Right atrium auricular region (tissue), 2 donors: Measurements from ENCODE around the gene APP. TPM values are rescaled to one million over a fixed set of nuclear protein-coding genes. Genes with fewer than 3 reads are reported as not detected.
"Not testable (repeated sequence)": the region's sequence is repeated elsewhere in the genome, so short reads cannot be mapped to it uniquely, and the experiment has no call there.

Experiments used
- DNase-seq: peaks from one replicate; pipeline ENCODE4 v3.0.0-alpha.2; 2019; ENCODE audit warnings: low spot score
- H3K27ac ChIP-seq, 2 donors: fragments of 200-600 bp; sonication (generic); 1 replicate in 1 of 2; 2 replicates in 1 of 2; pipeline ENCODE4 v1.5.1; 2016 to 2019
- H3K27me3 ChIP-seq, 2 donors: fragments of 200-600 bp; sonication (generic); one replicate each; pipeline versions ENCODE4 v1.5.1 to v1.6.0; 2017 to 2019
- H3K36me3 ChIP-seq: fragments of 200-600 bp; sonication (generic); one replicate; pipeline ENCODE4 v1.5.1; 2016
- H3K4me1 ChIP-seq, 2 donors: fragments of 200-600 bp; sonication (generic); one replicate each; pipeline versions ENCODE4 v1.5.1 to v1.6.0; 2017 to 2019
- H3K4me3 ChIP-seq, 2 donors: fragments of 200-600 bp; sonication (generic); 1 replicate in 1 of 2; 2 replicates in 1 of 2; pipeline ENCODE4 v1.5.1; 2017 to 2019; ENCODE audit warnings: mild to moderate bottlenecking in 1 of 2, moderate library complexity in 1 of 2
- H3K9me3 ChIP-seq, 2 donors: fragments of 200-600 bp; sonication (generic); one replicate each; pipeline ENCODE4 v1.5.1; 2019
- total RNA-seq, 2 donors: library from RNA; depleted of rRNA; stranded (reverse); fragments of >200 nt; gene quantifications; one replicate each; pipeline ENCODE4 v1.1.0, GENCODE V29; 2016
- TF ChIP-seq, protein P1 (sequence below), 2 donors: fragments of 200-600 bp; sonication (generic); IDR thresholded peaks; one replicate each; pipeline ENCODE4 v1.5.1; 2019; ENCODE audit warnings: antibody characterized with exemption in 2 of 2

Gene APP
- total RNA-seq, 2 donors from 2014 or later = 326 to 389 TPM

DNA sequence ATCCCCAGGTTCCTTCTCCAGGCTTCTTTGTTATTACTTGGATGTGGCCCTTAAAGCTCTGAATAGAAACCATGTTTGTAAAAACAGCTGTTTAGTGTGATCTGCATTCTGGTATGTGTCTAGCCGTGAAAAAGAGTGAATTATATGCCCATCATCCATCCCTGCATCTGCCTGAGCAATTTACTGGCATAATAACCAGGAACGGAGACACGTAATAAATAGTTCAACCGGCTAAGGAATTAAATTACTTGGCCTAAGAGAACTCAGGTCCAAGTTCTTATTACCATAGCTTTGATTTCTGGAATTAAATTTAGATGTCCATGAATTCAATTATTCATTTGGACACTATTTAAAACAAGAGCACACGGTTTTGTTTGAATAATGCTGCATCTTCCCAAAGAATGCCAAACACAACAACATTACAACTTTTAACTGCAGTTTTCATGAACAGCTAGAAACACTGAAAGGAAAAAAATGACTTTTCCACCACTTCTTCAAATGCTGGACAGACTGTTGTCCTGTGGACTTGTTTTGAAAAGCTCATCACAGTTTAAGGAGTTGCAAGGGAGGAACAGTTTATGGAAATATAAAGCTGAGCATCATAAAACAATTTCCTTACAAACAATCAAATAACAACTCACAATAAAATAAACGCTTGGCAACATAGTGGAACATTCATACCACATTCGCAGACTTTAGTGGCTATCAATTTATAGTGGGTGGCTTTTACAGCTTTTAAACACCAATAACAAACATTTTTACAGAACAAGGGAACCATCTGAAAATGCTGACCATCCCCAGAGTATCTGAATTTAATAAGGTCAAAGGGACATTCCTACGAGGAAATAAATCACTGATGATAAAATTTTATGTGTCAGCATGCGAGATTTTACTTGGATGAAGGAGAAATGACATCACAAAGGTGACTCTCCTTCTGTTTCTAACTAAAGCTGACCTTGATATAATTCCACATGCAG lies 144.7 kb downstream of the APP start:
- peaks cover 12% of the 10 kb centered on the region for H3K36me3 ChIP-seq
- no peaks in the 10 kb centered on the region for H3K9me3 ChIP-seq
- peaks cover 0 to 4% of the 10 kb centered on the region in 2 donors for H3K4me1 ChIP-seq
- H3K27me3 ChIP-seq = no peaks in the 10 kb centered on the region
- H3K27ac ChIP-seq = no peak overlapping the region
- TF ChIP-seq, protein P1, sequence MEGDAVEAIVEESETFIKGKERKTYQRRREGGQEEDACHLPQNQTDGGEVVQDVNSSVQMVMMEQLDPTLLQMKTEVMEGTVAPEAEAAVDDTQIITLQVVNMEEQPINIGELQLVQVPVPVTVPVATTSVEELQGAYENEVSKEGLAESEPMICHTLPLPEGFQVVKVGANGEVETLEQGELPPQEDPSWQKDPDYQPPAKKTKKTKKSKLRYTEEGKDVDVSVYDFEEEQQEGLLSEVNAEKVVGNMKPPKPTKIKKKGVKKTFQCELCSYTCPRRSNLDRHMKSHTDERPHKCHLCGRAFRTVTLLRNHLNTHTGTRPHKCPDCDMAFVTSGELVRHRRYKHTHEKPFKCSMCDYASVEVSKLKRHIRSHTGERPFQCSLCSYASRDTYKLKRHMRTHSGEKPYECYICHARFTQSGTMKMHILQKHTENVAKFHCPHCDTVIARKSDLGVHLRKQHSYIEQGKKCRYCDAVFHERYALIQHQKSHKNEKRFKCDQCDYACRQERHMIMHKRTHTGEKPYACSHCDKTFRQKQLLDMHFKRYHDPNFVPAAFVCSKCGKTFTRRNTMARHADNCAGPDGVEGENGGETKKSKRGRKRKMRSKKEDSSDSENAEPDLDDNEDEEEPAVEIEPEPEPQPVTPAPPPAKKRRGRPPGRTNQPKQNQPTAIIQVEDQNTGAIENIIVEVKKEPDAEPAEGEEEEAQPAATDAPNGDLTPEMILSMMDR (IDR thresholded peaks at IDR 0.05) = no peak
- H3K4me3 ChIP-seq = no peak overlapping the region
- no peak for DNase-seq

DNA sequence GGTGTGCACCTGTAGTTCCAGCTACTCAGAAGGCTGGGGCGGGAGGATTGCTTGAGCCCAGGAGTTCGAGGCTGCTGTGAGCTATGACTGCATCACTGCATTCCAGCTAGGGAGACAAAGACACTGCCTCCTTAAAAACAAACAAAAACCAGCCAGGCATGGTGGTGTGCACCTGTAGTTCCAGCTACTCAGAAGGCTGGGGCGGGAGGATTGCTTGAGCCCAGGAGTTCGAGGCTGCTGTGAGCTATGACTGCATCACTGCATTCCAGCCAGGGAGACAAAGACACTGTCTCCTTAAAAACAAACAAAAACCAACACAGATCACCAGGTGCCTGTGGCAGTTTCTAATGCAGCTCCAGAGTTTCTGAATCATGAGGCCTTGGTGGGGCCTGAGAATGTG lies 147.2 kb downstream of the APP start:
- not testable (repeated sequence) for H3K4me1 ChIP-seq, DNase-seq, H3K4me3 ChIP-seq, H3K9me3 ChIP-seq, H3K27me3 ChIP-seq, H3K27ac ChIP-seq
- H3K36me3 ChIP-seq = peaks cover 17% of the 10 kb centered on the region

DNA sequence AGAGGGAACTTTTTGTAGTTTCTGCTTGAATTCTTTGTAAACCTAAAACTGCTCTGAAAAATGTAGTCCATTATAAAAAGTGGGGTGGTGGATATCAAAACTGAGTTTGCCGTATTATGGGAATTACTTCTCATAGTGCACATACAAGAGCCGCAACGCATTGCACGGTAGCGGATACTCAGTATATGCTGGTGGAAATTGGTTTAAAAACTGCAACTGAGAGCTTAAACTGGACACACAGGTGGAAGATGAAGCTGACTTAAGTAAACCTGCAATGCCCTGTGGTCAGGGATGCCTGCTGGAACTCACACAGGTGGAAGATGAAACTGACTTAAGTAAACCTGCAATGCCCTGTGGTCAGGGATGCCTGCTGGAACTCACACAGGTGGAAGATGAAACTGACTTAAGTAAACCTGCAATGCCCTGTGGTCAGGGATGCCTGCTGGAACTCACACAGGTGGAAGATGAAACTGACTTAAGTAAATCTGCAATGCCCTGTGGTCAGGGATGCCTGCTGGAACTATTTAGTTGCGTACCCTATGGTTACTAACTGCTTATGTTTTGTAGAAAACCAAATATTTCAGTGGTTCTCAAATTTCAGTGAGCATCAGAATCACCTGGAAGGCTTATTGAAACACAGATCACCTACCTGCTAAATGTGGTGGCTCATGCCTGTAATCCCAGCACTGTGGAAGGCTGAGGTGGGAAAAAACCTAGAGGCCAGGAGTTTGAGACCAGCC lies 147.8 kb downstream of the APP start:
- H3K4me3 ChIP-seq, H3K9me3 ChIP-seq, DNase-seq, H3K27ac ChIP-seq, H3K27me3 ChIP-seq, H3K4me1 ChIP-seq: not testable (repeated sequence)
- peaks cover 17% of the 10 kb centered on the region for H3K36me3 ChIP-seq

DNA sequence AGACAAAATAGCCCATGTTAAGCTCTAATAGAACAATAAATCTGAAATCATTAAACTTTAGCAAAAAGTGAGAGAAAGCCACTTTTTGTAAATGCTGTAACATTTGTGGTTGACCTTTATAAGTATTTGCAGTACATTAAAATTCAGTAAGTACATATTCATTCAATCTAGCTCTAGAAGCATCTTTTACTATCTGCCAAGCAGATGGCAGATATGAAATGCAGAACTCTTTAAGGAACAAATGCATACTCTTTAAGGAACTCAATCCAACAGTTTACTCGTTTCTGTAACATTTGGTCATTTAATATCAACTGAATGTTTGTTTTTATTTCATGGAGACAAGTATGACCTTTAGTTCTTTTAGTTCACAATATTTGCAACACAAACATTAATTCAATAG lies 150.1 kb downstream of the APP start:
- Histone ChIP-seq H3K9me3 (no peaks in the 10 kb centered on the region), H3K4me1 (peaks cover 0 to 4% of the 10 kb centered on the region in 2 donors), H3K27me3 (no peaks in the 10 kb centered on the region), H3K27ac (no peak overlapping the region), H3K36me3 (peaks cover 17% of the 10 kb centered on the region), H3K4me3 (no peak overlapping the region)
- TF ChIP-seq, protein P1 (IDR thresholded peaks at IDR 0.05) = no peak
- no peak for DNase-seq

DNA sequence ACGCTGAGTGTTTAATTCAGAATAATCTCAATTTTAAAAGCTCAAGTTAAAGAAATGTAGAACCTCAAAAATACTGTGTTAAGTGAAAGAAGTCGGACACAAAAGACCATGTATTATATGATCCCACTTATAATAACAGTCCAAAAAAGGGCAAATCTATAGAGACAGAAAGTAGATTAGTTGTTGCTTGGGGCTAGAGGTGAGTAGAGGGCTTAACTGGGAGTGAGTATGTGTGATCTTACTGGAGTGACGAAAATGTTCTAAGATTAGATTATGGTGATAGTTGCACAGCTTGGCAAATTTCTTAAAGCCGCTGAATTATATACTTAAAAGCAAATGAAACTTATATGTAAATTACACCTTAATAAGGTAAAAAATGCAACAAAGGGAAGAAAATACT lies 150.5 kb downstream of the APP start:
- TF ChIP-seq, protein P1 (IDR thresholded peaks at IDR 0.05) = no peak
- no peak overlapping the region for H3K27ac ChIP-seq
- no peaks in the 10 kb centered on the region for H3K27me3 ChIP-seq
- no peak overlapping the region for H3K4me3 ChIP-seq
- H3K36me3 ChIP-seq = peaks cover 17% of the 10 kb centered on the region
- no peaks in the 10 kb centered on the region for H3K4me1 ChIP-seq
- no peaks in the 10 kb centered on the region for H3K9me3 ChIP-seq
- DNase-seq = no peak

DNA sequence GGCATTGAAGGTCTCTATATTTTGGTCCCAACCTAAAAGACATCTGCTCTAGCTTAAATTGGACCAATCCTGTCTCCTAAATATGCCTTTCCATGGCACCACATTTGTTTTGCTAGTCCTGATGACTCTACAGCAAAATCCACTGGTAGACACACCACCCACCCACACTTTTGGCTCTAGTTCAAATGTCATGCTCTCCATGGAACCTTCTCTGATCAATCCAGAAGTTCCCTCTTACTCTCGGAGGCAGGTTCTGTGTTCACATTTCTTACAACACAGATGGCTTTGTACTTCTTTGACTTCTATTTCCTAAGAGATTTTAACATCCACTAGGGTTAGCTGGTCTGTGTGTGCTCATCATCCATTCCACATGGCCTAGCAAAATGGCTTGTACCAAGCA lies 151.3 kb downstream of the APP start:
- Histone ChIP-seq H3K27me3 (no peaks in the 10 kb centered on the region), H3K4me1 (no peaks in the 10 kb centered on the region), H3K27ac (no peak overlapping the region), H3K4me3 (no peak overlapping the region), H3K9me3 (no peaks in the 10 kb centered on the region), H3K36me3 (peaks cover 17% of the 10 kb centered on the region)
- TF ChIP-seq, protein P1 (IDR thresholded peaks at IDR 0.05) = no peak
- no peak for DNase-seq
